Vagina (tissue), 2 donors: ENCODE measurements around the gene TAT. TPM values are rescaled to one million over a fixed set of nuclear protein-coding genes. Genes with fewer than 3 reads are reported as not detected.
A peak's percentile ranks its signal among the peaks of the same experiment; 100 is the strongest.
"Not testable (repeated sequence)": the region's sequence is repeated elsewhere in the genome, so short reads cannot be mapped to it uniquely, and the experiment has no call there.

Experiments used
- DNase-seq, 2 donors: peaks; one replicate each; pipeline ENCODE4 v3.0.0-alpha.2; 2017; ENCODE audit errors: extremely low spot score in 2 of 2
- H3K27ac ChIP-seq: fragments of 200-600 bp; sonication (generic); one replicate; pipeline ENCODE4 v1.5.1; 2019
- H3K27me3 ChIP-seq: fragments of 200-600 bp; sonication (generic); one replicate; pipeline ENCODE4 v1.5.1; 2019
- H3K36me3 ChIP-seq, 2 donors: fragments of 200-600 bp; sonication (generic); one replicate each; pipeline ENCODE4 v1.5.1; 2017 to 2019
- H3K4me1 ChIP-seq: fragments of 200-600 bp; sonication (generic); one replicate; pipeline ENCODE4 v1.5.1; 2019
- H3K4me3 ChIP-seq, 2 donors: fragments of 200-600 bp; sonication (generic); 1 replicate in 1 of 2; 2 replicates in 1 of 2; pipeline ENCODE4 v1.5.1; 2016 to 2019
- H3K9me3 ChIP-seq: fragments of 200-600 bp; sonication (generic); one replicate; pipeline ENCODE4 v1.5.1; 2019
- POLR2A ChIP-seq, 2 donors: fragments of 450-650 bp; IDR thresholded peaks; one replicate each; pipeline ENCODE4 v1.6.1; 2017; ENCODE audit warnings: antibody characterized with exemption in 2 of 2, mild to moderate bottlenecking in 2 of 2, moderate library complexity in 2 of 2
- POLR2AphosphoS5 ChIP-seq, 2 donors: sonication (generic); formaldehyde crosslinking; IDR thresholded peaks; one replicate each; pipeline ENCODE4 v1.9.0; 2017; ENCODE audit warnings: antibody characterized with exemption in 2 of 2, mild to moderate bottlenecking in 2 of 2, low read depth in 1 of 2; ENCODE audit not compliant: insufficient read depth in 1 of 2
- intact Hi-C: fragments of 100-400 bp; cut with DNase I; formaldehyde crosslinking; loops from one replicate; pipeline ENCODE4 v1.15.1; 2023
- total RNA-seq: library from RNA; depleted of rRNA; stranded (reverse); fragments of >200 nt; gene quantifications from one replicate; pipeline ENCODE4 v1.2.3, GENCODE V29; 2016
- TF ChIP-seq, protein P1 (sequence below), 3 experiments: fragments of 450-650 bp in 2 of 3; fragments of 200-600 bp in 1 of 3; sonication (generic) in 1 of 3; IDR thresholded peaks; one replicate each; pipeline ENCODE4 v1.5.1; 2017 to 2019; ENCODE audit warnings: antibody characterized with exemption in 3 of 3, mild to moderate bottlenecking in 2 of 3, moderate library complexity in 2 of 3

The TAT gene
- total RNA-seq, 1 donor from 2014 or later, result not detected

- intact Hi-C loops, result no loop called here
- H3K36me3 ChIP-seq, result no peaks in the 10 kb centered on the region
- no peaks in the 10 kb centered on the region for H3K9me3 ChIP-seq
- no peak overlapping the region for H3K4me3 ChIP-seq
- DNase-seq, result no peak
- TF ChIP-seq POLR2A (IDR thresholded peaks at IDR 0.05) (no peak), POLR2AphosphoS5 (IDR thresholded peaks at IDR 0.05; ENCODE audit: insufficient read depth in 1 of 2, low read depth in 1 of 2) (no peak)
- TF ChIP-seq, protein P1, sequence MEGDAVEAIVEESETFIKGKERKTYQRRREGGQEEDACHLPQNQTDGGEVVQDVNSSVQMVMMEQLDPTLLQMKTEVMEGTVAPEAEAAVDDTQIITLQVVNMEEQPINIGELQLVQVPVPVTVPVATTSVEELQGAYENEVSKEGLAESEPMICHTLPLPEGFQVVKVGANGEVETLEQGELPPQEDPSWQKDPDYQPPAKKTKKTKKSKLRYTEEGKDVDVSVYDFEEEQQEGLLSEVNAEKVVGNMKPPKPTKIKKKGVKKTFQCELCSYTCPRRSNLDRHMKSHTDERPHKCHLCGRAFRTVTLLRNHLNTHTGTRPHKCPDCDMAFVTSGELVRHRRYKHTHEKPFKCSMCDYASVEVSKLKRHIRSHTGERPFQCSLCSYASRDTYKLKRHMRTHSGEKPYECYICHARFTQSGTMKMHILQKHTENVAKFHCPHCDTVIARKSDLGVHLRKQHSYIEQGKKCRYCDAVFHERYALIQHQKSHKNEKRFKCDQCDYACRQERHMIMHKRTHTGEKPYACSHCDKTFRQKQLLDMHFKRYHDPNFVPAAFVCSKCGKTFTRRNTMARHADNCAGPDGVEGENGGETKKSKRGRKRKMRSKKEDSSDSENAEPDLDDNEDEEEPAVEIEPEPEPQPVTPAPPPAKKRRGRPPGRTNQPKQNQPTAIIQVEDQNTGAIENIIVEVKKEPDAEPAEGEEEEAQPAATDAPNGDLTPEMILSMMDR (IDR thresholded peaks at IDR 0.05), result no peak
- no peak overlapping the region for H3K27ac ChIP-seq
- H3K4me1 ChIP-seq, result peaks cover 15% of the 10 kb centered on the region
- H3K27me3 ChIP-seq, result peaks cover 3% of the 10 kb centered on the region
Measured at GRCh38 chr16:71622088-71622487, 45.2 kb upstream of the TAT start.

DNA sequence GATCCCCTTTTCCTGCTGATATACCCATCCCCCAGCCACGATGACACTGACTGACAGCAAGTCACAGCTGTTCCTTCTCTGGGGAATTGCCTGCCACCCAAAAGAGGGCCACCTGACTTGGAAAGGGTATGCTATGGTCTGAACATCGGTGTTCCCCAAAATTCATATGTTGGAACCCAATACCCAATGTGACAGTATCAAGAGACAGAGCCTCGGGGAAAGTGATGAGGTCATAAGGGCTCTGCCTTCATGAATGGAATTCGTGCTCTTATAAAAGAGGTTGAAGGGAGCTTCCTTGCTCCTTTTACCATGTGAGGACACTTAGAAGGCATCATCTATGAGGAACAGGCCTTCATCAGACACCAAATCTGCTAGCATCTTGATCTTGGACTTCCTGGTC, 41.5 kb upstream of the TAT start:
- intact Hi-C loops, result no loop called here
- H3K27me3 ChIP-seq, result no peaks in the 10 kb centered on the region
- TF ChIP-seq POLR2A (IDR thresholded peaks at IDR 0.05) (no peak), POLR2AphosphoS5 (IDR thresholded peaks at IDR 0.05; ENCODE audit: insufficient read depth in 1 of 2, low read depth in 1 of 2) (no peak)
- TF ChIP-seq, protein P1 (IDR thresholded peaks at IDR 0.05), result no peak

GRCh38 chr16:71614956-71615355, 38.1 kb upstream of the TAT start:
- intact Hi-C loops, H3K27me3 ChIP-seq, H3K9me3 ChIP-seq, DNase-seq, H3K27ac ChIP-seq, H3K4me3 ChIP-seq, H3K36me3 ChIP-seq, H3K4me1 ChIP-seq: not testable (repeated sequence)

More for the DNA sequence above, 41.5 kb upstream of the TAT start:
- peak in 1 of 2 donors; percentile 58 for DNase-seq
- H3K4me1 ChIP-seq, result no peaks in the 10 kb centered on the region
- no peaks in the 10 kb centered on the region for H3K9me3 ChIP-seq
- no peak overlapping the region for H3K27ac ChIP-seq
- H3K4me3 ChIP-seq, result no peak overlapping the region
- no peaks in the 10 kb centered on the region for H3K36me3 ChIP-seq

GRCh38 chr16:71610936-71611871, 34.3 kb upstream of the TAT start:
- intact Hi-C loops, result no loop called here
- H3K27me3 ChIP-seq, result no peaks in the 10 kb centered on the region
- TF ChIP-seq, protein P1 (IDR thresholded peaks at IDR 0.05), result peak; percentile 38 to 43 (median 42)
- TF ChIP-seq POLR2A (IDR thresholded peaks at IDR 0.05), result no peak
- no peak for TF ChIP-seq POLR2AphosphoS5 (IDR thresholded peaks at IDR 0.05; ENCODE audit: insufficient read depth in 1 of 2, low read depth in 1 of 2)
- H3K36me3 ChIP-seq, result no peaks in the 10 kb centered on the region
- no peak overlapping the region for H3K27ac ChIP-seq
- no peak overlapping the region for H3K4me3 ChIP-seq
- H3K4me1 ChIP-seq, result no peaks in the 10 kb centered on the region
- H3K9me3 ChIP-seq, result no peaks in the 10 kb centered on the region
- peak in 1 of 2 donors; percentile 34 for DNase-seq

DNA sequence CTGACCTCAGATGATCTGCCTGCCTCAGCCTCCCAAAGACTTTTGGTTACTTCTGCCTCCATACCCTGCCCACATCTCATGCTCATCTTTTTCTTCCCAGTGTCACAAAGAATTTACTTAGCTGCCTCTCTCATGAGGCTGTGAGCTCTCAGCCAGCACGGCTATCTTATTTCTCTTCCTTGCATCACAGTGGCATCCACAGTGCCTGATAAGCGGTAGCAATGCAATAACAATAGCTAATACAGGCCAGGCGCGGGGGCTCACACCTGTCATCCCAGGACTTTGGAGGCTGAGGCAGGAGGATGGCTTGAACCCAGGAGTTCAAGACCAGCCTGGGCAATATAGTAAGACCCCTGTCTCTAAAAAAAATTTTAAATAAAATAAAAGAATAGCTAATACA, 33.6 kb upstream of the TAT start:
- H3K36me3 ChIP-seq, result no peaks in the 10 kb centered on the region
- H3K27me3 ChIP-seq, result no peaks in the 10 kb centered on the region
- intact Hi-C loops, result no loop called here
- DNase-seq, result no peak
- no peaks in the 10 kb centered on the region for H3K4me1 ChIP-seq
- H3K9me3 ChIP-seq, result no peaks in the 10 kb centered on the region
- no peak for TF ChIP-seq POLR2A (IDR thresholded peaks at IDR 0.05)
- TF ChIP-seq POLR2AphosphoS5 (IDR thresholded peaks at IDR 0.05; ENCODE audit: insufficient read depth in 1 of 2, low read depth in 1 of 2), result no peak
- no peak overlapping the region for H3K4me3 ChIP-seq
- no peak overlapping the region for H3K27ac ChIP-seq

- intact Hi-C loops, result no loop called here
Measured at GRCh38 chr16:71609066-71609465, 32.2 kb upstream of the TAT start.

More at GRCh38 chr16:71609066-71609465, 32.2 kb upstream of the TAT start:
- TF ChIP-seq POLR2A (IDR thresholded peaks at IDR 0.05) (no peak), POLR2AphosphoS5 (IDR thresholded peaks at IDR 0.05; ENCODE audit: insufficient read depth in 1 of 2, low read depth in 1 of 2) (no peak)
- TF ChIP-seq, protein P1 (IDR thresholded peaks at IDR 0.05), result no peak
- no peak overlapping the region for H3K27ac ChIP-seq
- H3K27me3 ChIP-seq, result no peaks in the 10 kb centered on the region
- no peaks in the 10 kb centered on the region for H3K4me1 ChIP-seq
- no peak for DNase-seq
- H3K36me3 ChIP-seq, result no peaks in the 10 kb centered on the region
- no peaks in the 10 kb centered on the region for H3K9me3 ChIP-seq
- no peak overlapping the region for H3K4me3 ChIP-seq
